Uterus (tissue), 2 donors: ENCODE results near the gene SMARCA2.

ENCODE experiments used
- CTCF ChIP-seq, 4 experiments: fragments of 200-600 bp in 2 of 4; fragments of 450-650 bp in 2 of 4; sonication (generic) in 2 of 4; IDR thresholded peaks; one replicate each; pipeline ENCODE4 v1.5.1; 2016 to 2019; ENCODE audit warnings: antibody characterized with exemption in 4 of 4, mild to moderate bottlenecking in 2 of 4, moderate library complexity in 1 of 4
- POLR2A ChIP-seq, 2 donors: fragments of 450-650 bp; IDR thresholded peaks; one replicate each; pipeline ENCODE4 v1.6.1; 2016; ENCODE audit warnings: antibody characterized with exemption in 2 of 2, mild to moderate bottlenecking in 1 of 2, moderate library complexity in 1 of 2

GRCh38 chr9:2210201-2210600 lies 195.1 kb downstream of the SMARCA2 start:
- TF ChIP-seq CTCF (IDR thresholded peaks at IDR 0.05) (no peak), POLR2A (IDR thresholded peaks at IDR 0.05) (no peak)
